ENCODE results near the gene DPP9. TPM values are rescaled to one million over a fixed set of nuclear protein-coding genes. Genes with fewer than 3 reads are reported as not detected.
A peak's percentile ranks its signal among the peaks of the same experiment; 100 is the strongest.

DPP9 gene
- total and polyA plus RNA-seq, 5 donors from 2014 or later = 14.3 to 93.3 (median 17.7) TPM

GRCh38 chr19:4638828-4639530 lies 84.7 kb downstream of the DPP9 start, which contains the start of gene TNFAIP8L1:
TSS of gene TNFAIP8L1 (plus strand) at chr19:4639516. CDS start at chr19:4651870, 12,354 bp downstream.
- peak within 1 kb of the TSS; percentile 80 for H3K4me3 ChIP-seq (ENCODE audit: low read depth, low read length)
- H3K27me3 Mint-ChIP-seq = no peaks in the 10 kb centered on the region
- ATAC-seq (ENCODE audit: low read depth in 2 of 2) = peak; percentile 93 to 95

GRCh38 chr19:4638317-4638716 lies 85.3 kb downstream of the DPP9 start:
- DNase-seq = no peak
- no peaks in the 10 kb centered on the region for H3K27me3 ChIP-seq (ENCODE audit: control insufficient read depth, insufficient read depth, low read length)
- H3K9me3 ChIP-seq (ENCODE audit: control insufficient read depth in 2 of 2, low read length in 2 of 2) = no peaks in the 10 kb centered on the region
- peak overlapping the region in 1 of 3 donors; percentile 99 for H3K27ac Mint-ChIP-seq
- H3K27ac ChIP-seq (ENCODE audit: insufficient read depth, low read length, poor library complexity, severe bottlenecking) = peak overlapping the region; percentile 92
- no peaks in the 10 kb centered on the region for H3K36me3 ChIP-seq (ENCODE audit: control insufficient read depth, insufficient read depth, low read length)
- H3K4me1 Mint-ChIP-seq = peaks cover 3 to 48% (median 18%) of the 10 kb centered on the region in 4 donors
- H3K4me3 ChIP-seq (ENCODE audit: low read depth, low read length) = no peak overlapping the region
- H3K4me3 Mint-ChIP-seq = peak overlapping the region; percentile 54 to 98 (median 91)
- H3K9me3 Mint-ChIP-seq = peaks cover 0 to 2% (median 0%) of the 10 kb centered on the region in 7 donors
- H3K27me3 Mint-ChIP-seq = no peaks in the 10 kb centered on the region
- no peaks in the 10 kb centered on the region for H3K36me3 Mint-ChIP-seq
- no peak for ATAC-seq (ENCODE audit: low read depth in 2 of 2)
- H3K4me1 ChIP-seq (ENCODE audit: control insufficient read depth, insufficient read depth, low read length, poor library complexity, severe bottlenecking) = peaks cover 48% of the 10 kb centered on the region

More at GRCh38 chr19:4638828-4639530, 84.7 kb downstream of the DPP9 start, which contains the start of gene TNFAIP8L1:
- DNase-seq = peak; percentile 98 to 99 (median 99)
- H3K4me1 Mint-ChIP-seq = peaks cover 3 to 47% (median 18%) of the 10 kb centered on the region in 4 donors
- H3K27ac Mint-ChIP-seq = peak within 1 kb of the TSS; percentile 98 to 99 (median 99)
- Histone ChIP-seq H3K4me1 (ENCODE audit: control insufficient read depth, insufficient read depth, low read length, poor library complexity, severe bottlenecking) (peaks cover 48% of the 10 kb centered on the region), H3K9me3 (ENCODE audit: control insufficient read depth in 2 of 2, low read length in 2 of 2) (no peaks in the 10 kb centered on the region), H3K36me3 (ENCODE audit: control insufficient read depth, insufficient read depth, low read length) (no peaks in the 10 kb centered on the region), H3K27ac (ENCODE audit: insufficient read depth, low read length, poor library complexity, severe bottlenecking) (peak within 1 kb of the TSS; percentile 92), H3K27me3 (ENCODE audit: control insufficient read depth, insufficient read depth, low read length) (no peaks in the 10 kb centered on the region)
- H3K36me3 Mint-ChIP-seq = no peaks in the 10 kb centered on the region
- peaks cover 0 to 2% (median 0%) of the 10 kb centered on the region in 7 donors for H3K9me3 Mint-ChIP-seq
- H3K4me3 Mint-ChIP-seq = peak within 1 kb of the TSS; percentile 96 to 98 (median 97)

GRCh38 chr19:4636761-4637160 lies 86.9 kb downstream of the DPP9 start:
- no peaks in the 10 kb centered on the region for H3K27me3 Mint-ChIP-seq
- H3K4me1 Mint-ChIP-seq = peaks cover 5 to 43% (median 15%) of the 10 kb centered on the region in 4 donors
- Histone ChIP-seq H3K4me1 (ENCODE audit: control insufficient read depth, insufficient read depth, low read length, poor library complexity, severe bottlenecking) (peaks cover 48% of the 10 kb centered on the region), H3K36me3 (ENCODE audit: control insufficient read depth, insufficient read depth, low read length) (no peaks in the 10 kb centered on the region), H3K27ac (ENCODE audit: insufficient read depth, low read length, poor library complexity, severe bottlenecking) (no peak overlapping the region), H3K4me3 (ENCODE audit: low read depth, low read length) (no peak overlapping the region), H3K27me3 (ENCODE audit: control insufficient read depth, insufficient read depth, low read length) (no peaks in the 10 kb centered on the region), H3K9me3 (ENCODE audit: control insufficient read depth in 2 of 2, low read length in 2 of 2) (no peaks in the 10 kb centered on the region)
- H3K36me3 Mint-ChIP-seq = no peaks in the 10 kb centered on the region
- H3K9me3 Mint-ChIP-seq = peaks cover 0 to 2% (median 0%) of the 10 kb centered on the region in 7 donors
- DNase-seq (no peak), ATAC-seq (ENCODE audit: low read depth in 2 of 2) (no peak)
- peak overlapping the region in 2 of 4 donors; percentile 71 to 98 for H3K4me3 Mint-ChIP-seq
- H3K27ac Mint-ChIP-seq = peak overlapping the region in 1 of 3 donors; percentile 63

GRCh38 chr19:4636151-4636717 lies 87.4 kb downstream of the DPP9 start:
- H3K4me1 Mint-ChIP-seq = peaks cover 5 to 38% (median 15%) of the 10 kb centered on the region in 4 donors
- ATAC-seq (ENCODE audit: low read depth in 2 of 2) = peak; percentile 6 to 15
- peak overlapping the region in 1 of 3 donors; percentile 63 for H3K27ac Mint-ChIP-seq

GRCh38 chr19:4635754-4636116 lies 87.9 kb downstream of the DPP9 start:
- peaks cover 37% of the 10 kb centered on the region for H3K4me1 ChIP-seq (ENCODE audit: control insufficient read depth, insufficient read depth, low read length, poor library complexity, severe bottlenecking)
- DNase-seq = no peak
- H3K4me1 Mint-ChIP-seq = peaks cover 5 to 34% (median 15%) of the 10 kb centered on the region in 4 donors
- peak overlapping the region in 3 of 4 donors; percentile 11 to 67 (median 15) for H3K4me3 Mint-ChIP-seq
- peak overlapping the region; percentile 37 for H3K4me3 ChIP-seq (ENCODE audit: low read depth, low read length)
- H3K27ac Mint-ChIP-seq = peak overlapping the region in 1 of 3 donors; percentile 26
- no peaks in the 10 kb centered on the region for H3K9me3 Mint-ChIP-seq
- peak overlapping the region; percentile 41 for H3K27ac ChIP-seq (ENCODE audit: insufficient read depth, low read length, poor library complexity, severe bottlenecking)
- H3K27me3 Mint-ChIP-seq = no peaks in the 10 kb centered on the region
- H3K36me3 Mint-ChIP-seq = no peaks in the 10 kb centered on the region
- H3K9me3 ChIP-seq (ENCODE audit: control insufficient read depth in 2 of 2, low read length in 2 of 2) = no peaks in the 10 kb centered on the region
- H3K27me3 ChIP-seq (ENCODE audit: control insufficient read depth, insufficient read depth, low read length) = no peaks in the 10 kb centered on the region
- no peaks in the 10 kb centered on the region for H3K36me3 ChIP-seq (ENCODE audit: control insufficient read depth, insufficient read depth, low read length)
- no peak for ATAC-seq (ENCODE audit: low read depth in 2 of 2)

More at GRCh38 chr19:4636151-4636717, 87.4 kb downstream of the DPP9 start:
- Histone ChIP-seq H3K27me3 (ENCODE audit: control insufficient read depth, insufficient read depth, low read length) (no peaks in the 10 kb centered on the region), H3K36me3 (ENCODE audit: control insufficient read depth, insufficient read depth, low read length) (no peaks in the 10 kb centered on the region), H3K27ac (ENCODE audit: insufficient read depth, low read length, poor library complexity, severe bottlenecking) (peak overlapping the region; percentile 41), H3K4me3 (ENCODE audit: low read depth, low read length) (peak overlapping the region; percentile 37), H3K4me1 (ENCODE audit: control insufficient read depth, insufficient read depth, low read length, poor library complexity, severe bottlenecking) (peaks cover 42% of the 10 kb centered on the region), H3K9me3 (ENCODE audit: control insufficient read depth in 2 of 2, low read length in 2 of 2) (no peaks in the 10 kb centered on the region)
- Mint-ChIP-seq H3K9me3 (peaks cover 0 to 2% (median 0%) of the 10 kb centered on the region in 7 donors), H3K4me3 (peak overlapping the region in 3 of 4 donors; percentile 67 to 98 (median 71)), H3K36me3 (no peaks in the 10 kb centered on the region), H3K27me3 (no peaks in the 10 kb centered on the region)
- DNase-seq = peak; percentile 69 to 73 (median 69)

- Histone ChIP-seq H3K4me3 (ENCODE audit: low read depth, low read length) (no peak overlapping the region), H3K27me3 (ENCODE audit: control insufficient read depth, insufficient read depth, low read length) (no peaks in the 10 kb centered on the region), H3K27ac (ENCODE audit: insufficient read depth, low read length, poor library complexity, severe bottlenecking) (no peak overlapping the region), H3K4me1 (ENCODE audit: control insufficient read depth, insufficient read depth, low read length, poor library complexity, severe bottlenecking) (peaks cover 21% of the 10 kb centered on the region), H3K36me3 (ENCODE audit: control insufficient read depth, insufficient read depth, low read length) (no peaks in the 10 kb centered on the region), H3K9me3 (ENCODE audit: control insufficient read depth in 2 of 2, low read length in 2 of 2) (no peaks in the 10 kb centered on the region)
- DNase-seq = peak; percentile 34 to 54 (median 37)
- ATAC-seq (ENCODE audit: low read depth in 2 of 2) = peak; percentile 36 to 50
- Mint-ChIP-seq H3K4me1 (peaks cover 0 to 19% (median 8%) of the 10 kb centered on the region in 4 donors), H3K9me3 (no peaks in the 10 kb centered on the region), H3K4me3 (peak overlapping the region in 2 of 4 donors; percentile 37 to 76), H3K27me3 (no peaks in the 10 kb centered on the region), H3K27ac (peak overlapping the region in 1 of 3 donors; percentile 48), H3K36me3 (no peaks in the 10 kb centered on the region)
These were observed 90.3 kb downstream of the DPP9 start for GRCh38 chr19:4633140-4633967.

Data from CD4-positive, CD25-positive, alpha-beta regulatory T cell (primary cell).